ENCODE data around the gene MFNG.

MFNG gene

DNA sequence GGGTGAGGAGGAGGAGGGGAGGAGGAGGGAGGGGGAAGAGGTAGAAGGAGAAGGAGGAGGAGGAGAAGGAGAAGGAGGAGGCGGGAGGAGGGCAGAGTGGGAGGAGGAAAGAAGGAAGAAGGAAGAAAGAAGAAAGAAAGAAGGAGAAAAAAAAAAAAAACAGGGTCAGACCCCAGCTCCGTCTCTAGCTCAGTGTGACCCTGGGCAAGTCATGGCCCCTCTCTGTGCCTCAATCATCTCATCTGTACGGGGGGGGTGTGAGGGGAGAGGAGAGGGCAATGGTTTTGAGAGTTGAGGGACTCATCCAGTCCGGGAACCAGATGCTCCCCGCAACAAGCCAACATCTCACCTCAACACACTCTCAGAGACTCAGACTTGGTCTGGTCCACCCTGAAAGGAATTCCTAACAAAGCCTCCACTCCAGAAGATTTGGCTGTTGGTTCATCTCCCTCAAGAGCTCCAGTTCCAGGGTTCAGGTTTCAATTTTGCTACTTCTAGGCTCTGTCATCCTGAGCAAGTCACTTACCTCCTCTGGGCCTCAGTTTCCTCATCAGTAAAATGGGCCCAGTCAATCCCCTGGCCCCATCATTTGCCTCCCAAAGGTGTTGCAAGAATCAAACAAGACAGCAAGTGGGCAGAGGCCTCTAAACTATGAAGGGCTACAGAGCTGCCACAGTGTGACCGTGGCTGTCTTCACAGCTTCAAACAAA, 25.4 kb upstream of the MFNG start:
- no peak for DNase-seq

DNA sequence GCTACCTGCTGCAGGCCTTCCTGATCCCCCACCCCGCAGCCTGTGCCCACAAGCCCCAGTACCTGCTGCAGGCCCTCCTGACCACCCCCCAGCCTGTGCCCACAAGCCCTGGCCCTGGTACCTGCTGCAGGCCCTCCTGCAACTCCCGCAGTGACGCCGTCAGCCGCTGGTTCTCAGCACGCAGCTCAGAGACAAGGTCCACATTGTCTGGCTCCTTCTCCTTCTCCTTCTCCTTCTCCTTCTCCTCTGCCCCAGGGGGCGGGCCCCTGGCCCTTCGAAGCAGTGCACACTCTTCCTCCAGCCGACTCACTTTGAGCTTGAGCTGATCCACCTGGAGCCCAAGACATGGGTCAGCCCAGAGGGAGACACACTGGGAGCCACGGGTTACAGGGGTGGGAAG, 23.9 kb upstream of the MFNG start:
- DNase-seq, result no peak

DNA sequence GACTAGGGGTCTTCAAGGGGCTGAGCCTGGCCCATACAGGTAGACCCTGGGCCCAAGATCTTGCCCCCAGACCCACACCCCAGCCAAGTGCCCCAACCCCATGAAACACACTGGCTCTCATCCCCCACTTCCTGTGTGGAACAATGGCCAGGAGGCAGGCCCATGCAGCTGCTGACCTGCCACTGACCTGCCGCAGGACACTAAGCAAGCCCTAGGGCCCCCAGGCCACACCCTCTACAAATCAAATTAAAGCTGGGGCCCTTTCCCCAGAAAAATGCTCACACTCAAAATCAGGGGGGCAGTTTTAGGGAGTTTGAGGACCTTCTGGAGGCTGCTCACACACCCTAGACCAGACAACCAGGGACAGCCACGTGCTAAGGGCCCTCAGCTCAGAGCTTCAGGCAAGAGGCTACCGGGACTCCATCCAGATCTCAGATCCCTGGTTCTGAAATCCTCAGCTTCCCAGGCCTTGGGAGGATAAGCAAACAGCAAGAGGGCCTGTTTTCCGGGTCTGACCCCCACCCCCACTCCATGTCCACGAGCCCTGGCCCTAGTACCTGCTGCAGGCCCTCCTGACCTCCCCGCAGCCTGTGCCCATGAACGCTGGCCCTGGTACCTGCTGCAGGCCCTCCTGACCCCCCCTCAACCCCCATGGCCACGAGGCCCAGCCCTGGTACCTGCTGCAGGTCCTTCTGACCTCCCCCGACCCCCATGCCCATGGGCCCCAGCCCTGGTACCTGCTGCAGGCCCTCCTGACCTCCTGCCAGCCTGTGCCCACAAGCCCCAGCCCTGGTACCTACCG, 23.1 kb upstream of the MFNG start:
- no peak for DNase-seq

DNA sequence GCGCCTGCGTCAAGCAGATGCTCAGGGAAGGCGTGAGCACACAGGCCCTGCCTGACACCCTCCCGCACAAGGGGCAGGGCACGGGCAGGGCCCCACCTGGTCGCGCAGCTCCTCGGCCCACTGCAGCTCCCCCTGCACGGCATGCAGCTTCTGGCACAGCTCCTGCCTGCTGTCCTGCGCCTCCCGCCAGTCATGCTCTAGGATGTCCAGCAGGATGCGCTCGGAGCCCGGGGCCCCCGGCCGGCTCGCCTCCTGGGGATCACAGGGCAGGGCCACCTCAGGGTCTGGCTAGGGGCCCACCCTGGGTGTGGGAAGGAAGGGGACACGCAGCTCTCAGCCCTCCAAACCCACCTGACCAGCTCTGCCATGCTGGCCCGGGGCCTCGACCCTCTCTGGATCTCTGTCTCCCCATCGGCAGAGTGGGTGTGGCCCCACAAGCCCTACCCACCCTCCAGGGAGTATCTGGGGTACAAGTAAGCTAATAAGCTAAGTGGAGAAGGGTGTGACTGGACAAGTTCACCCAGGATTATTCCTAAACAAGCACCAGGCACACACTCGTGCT, 22.3 kb upstream of the MFNG start:
- no peak for DNase-seq

DNA sequence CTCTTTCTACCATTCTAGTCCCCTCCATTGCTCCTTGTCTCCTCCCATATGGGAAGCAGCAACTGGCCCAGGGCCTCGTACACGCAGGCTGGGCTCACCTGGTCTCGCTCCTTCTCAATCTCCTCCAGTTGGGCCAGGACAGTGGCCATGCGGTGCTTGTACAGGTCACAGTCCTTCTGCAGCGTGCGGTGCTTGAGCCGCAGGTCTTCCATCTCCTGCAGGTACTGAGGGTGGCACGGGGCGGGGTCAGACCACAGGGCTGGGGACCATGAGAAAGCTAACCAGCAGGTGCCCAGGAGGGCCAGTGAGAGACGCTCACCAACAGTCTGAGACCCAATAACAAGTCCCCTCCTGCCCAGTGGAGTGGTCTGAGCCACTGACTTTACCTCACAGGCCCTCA, 21.5 kb upstream of the MFNG start:
- no peak for DNase-seq

DNA sequence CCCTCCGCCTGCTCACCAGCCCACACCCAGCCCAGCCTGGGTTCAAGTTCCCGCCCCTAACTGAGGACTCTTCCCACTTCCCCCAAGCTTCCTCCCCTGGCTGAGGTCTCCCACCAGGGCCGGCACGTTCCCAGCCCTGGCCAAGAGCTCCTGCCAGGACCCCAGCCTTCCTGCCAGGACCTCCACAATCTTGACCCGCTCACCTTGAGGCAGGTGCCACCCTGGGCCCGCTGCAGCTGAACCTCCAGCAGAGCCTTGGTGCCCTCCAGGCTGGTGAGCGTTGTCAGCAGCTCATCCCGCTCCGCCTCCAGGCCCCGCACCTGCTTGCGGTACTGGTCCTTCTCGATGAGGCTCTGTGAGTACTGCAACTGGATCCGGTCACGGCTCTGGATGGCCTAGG, 19.8 kb upstream of the MFNG start:
- no peak for DNase-seq

DNA sequence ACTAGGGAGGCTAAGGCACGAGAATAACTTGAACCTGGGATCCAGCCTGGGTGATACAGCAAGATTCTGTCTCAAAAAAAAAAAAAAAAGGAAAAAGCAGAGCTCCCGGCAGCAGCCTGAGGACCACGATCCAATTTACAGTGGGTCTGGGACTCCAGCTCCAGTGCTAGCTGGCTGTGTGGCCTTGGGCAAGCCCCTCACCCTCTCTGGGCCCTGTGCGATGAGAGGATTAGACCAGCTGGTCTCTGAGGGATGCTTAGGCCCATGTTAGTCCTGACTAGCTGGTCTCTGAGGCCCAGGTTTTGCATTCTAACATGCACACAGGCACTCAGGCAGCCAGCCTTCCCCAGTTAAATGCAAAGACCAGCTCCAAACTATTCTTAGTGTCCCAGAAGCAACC, 19.4 kb upstream of the MFNG start:
- DNase-seq, result no peak

DNA sequence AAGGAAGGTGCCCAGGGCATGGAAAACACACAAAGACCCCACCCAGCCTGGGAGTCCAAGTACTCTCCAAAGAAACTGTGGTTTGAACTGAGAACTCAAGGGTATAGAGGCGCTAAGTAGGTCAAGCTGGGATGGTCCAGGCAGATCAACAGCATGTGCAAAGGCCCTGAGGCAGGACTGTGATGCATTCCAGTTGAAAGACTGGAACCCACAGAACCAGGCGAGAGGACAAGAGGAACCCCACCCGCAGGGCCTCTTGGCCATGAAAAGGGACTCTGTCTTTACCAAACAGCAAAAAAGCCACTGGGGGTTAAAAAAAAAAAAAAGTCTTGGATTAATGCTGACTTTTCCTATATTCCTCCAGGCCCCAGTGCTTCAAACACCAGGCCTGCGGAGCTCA, 18.8 kb upstream of the MFNG start:
- DNase-seq, result no peak

DNA sequence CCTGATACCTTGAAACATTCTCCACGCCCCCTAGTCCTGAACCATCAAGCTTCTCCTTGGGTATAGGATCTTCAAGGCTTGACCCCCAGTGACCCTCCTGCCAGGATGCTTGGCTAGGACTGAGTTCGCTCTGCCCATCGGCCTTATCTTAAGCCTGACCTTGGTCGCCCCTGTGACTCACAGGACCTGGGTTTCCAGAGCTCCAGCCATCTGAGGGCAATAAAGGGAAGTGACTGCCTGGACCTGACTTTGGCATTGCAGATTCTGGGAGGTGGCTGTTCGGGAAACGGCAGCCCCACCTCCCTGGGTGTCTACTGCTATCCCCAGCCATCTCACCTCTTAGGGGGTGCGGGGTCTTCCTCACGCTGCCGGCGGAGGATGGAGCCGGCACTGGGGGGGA, 17.7 kb upstream of the MFNG start:
- DNase-seq, result no peak

DNA sequence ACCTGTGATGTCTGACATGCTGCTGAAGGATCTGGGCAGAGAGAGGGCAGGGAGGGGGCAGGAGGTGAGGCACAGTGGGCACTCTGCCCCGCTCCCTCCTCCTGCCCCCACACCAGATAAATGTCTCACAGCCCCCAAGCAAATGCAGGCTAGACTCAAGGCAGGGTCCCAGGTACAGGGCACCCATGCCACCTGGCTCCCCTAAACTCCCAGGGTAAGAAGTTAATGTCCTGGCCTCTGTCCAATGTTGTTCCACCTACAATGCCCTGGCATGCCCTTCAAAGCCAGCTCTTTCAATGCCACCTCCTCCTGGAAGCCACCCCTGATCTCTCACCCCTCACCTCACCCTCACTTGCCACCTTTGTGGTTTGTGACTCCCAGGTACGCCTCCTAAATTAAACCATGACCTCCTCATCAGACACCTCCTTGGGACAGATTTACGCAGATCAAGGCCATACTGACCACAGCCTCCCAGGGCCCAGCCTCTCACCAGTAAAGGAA, 17.0 kb upstream of the MFNG start:
- DNase-seq, result no peak

DNA sequence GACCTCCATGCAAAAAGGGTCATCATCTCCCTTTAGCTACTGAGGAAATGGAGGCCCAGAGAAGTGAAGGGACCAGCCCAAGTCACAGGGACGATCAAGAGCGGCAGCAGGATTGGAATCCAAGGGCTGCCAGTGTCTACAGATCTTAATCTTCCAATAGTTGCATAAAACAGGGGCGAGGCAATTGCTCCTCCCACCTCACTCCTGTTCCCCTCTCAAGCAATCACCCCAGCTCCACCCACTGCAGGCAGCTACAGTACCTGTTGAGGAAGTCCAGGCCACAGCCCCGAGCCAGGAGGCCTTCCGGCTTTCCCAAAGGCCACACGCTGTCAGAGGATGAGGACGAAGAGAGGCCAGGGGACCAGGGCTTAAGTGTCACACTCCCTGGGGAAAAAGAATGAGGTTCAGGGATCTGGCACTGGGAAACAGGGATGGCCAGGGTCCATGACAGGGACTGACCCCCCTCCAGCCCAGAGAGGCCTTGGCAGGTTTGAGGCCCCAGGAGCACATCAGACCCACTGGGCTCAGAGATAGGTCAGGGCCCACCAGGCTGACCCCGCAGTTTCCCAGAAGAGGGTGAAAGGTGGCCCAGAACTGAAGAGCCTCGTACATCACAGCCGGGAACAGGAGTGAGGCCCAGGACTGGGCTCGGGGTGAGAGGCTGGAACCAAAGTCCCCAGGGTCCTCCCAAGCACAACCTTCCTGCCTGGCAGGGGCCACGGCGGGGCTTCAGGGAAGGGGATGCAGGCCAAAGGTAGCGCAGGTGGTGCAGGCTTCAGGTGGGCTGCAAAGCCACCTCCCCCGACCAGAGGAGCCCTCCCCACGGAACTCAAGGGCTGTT, 16.4 kb upstream of the MFNG start:
- DNase-seq, result no peak

DNA sequence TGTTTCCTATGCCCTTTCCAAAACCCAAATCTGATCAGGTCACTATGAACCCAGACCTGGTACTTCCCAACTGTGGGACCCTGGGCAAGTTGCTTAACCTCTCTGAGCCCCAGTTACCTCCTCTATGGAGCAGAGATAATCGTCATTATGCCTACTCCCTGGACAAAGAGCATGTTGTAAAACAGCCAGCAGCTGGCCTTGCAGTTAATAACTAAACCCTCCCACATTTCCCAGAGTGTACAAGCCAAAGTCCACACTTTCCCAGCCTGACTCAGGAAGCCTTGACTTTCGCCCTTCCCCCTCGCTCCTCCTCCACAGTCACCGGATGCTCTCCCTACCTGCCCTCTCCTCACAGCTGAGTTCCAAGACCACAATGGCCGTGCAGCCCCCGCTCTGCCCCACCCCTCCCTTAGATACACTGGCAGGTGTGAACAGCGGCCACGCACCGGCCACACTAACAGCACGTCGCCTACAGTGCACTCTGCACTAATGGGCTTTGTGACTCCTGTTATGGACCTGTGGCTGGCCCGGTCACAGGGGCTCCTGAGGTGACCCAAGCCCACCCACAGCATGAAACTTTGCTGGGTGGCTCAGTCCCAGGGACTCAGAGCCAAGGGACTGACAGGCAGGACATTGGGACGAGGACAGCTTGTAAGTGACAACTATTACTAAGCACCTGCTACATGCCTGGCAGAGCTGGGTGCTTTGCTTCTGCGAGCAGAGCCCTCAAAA, 15.6 kb upstream of the MFNG start:
- DNase-seq, result no peak

DNA sequence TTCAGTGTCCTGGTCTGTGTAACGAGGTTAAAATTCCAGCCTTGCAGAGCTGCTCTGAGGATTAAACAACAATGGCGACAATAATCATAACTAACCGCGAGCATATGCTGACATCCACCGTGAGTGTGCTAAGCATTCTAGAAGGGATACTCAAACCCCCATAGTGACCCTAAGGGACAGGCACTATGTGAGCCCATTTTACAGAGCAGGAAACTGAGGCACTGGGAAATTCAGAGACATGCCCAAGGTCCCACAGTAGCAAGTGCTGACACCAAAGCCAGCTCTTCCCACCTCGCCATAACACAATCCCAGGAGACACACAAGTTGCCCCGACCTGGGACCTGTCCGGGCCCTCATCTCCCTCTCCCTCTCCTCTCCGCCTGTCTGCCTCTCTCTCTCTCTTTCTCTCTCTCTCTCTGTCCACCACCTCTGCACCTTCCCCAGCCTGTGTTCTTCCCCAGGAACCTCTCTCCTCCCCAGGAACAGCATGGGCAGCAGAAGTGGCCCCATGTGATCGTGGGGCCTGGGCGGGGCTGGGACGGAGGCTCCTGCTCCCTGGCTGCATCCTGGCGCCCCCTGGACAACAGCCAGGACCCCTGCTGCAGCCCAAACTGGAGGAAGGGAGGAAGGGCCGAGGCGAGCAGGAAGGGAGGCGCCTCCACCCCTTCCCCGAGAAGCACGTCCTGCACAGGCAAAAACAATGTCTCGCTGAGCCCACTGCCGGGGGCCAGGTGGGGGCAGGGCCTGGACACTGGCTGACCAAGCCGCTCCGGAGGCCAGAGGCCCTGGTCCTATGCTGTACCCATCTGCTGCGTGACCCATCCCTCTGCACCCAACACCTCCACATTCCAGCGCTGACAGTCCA, 14.8 kb upstream of the MFNG start:
- DNase-seq, result no peak

DNA sequence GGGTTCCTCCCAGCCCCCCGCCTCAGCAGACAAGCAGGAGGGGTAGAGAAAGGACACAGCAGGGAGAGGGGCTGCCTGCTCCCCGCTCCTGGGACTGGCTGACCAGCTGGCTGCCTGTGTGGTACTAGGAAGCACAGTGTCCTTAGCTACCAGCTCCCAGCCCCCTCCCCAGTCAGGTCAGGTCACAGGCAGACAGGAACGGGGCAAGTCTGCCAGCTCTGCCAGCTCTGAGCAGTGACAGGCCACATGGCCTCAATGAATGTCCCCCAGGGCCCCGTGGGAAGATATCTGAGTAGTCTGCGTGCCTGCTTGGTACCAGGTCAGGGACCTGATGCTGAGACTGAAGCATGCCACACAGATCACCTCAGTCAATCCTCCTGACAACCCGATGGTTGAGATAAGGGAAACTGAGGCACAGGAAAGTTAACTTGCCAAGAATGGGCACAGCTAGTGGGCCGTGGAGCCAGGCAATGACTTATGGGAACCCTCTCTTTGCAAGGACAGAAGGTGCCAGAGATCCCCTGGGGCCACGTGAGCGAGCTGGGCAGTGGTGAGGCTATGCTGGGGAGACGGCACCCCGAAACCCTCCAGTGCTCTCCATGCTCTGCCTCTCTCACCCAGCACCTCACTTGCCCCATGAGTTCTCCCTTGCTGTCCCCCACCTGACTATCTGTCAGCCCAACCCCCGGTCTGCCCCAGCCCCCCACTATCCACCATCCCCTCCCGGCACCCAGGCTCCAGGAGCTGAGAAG, 13.8 kb upstream of the MFNG start:
- DNase-seq, result no peak

DNA sequence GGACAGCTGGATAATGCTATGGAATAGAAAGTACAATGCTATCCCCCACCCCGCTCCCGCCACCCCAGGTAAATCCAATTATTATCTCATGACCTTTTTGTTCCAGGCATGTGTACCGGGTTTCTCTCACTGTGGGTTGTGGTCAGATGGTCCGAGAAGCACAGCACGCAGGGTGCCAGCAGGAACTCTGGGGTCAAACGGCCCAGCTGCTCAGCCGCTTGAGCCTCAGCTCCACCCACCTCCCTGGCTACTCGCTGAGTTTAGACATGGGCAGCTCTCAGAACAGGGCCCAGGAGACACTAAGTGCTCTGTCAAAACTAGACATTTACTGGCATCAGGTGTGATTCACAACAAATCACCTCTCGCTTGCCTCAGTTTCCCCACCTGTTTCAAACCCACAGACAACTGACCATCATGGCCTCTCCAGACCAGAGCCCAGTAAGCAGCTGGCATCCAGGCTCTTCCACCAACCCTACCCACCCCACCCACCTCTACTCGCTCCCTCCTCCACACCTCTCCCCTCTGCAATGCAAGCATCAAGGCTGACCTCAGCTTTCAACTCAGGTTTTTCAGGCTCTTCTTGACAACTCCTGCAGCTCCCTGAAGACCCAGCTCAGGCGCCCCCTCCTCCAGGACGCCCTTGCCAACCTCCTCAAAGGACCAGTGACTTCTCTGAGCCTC, 13.0 kb upstream of the MFNG start:
- no peak for DNase-seq

DNA sequence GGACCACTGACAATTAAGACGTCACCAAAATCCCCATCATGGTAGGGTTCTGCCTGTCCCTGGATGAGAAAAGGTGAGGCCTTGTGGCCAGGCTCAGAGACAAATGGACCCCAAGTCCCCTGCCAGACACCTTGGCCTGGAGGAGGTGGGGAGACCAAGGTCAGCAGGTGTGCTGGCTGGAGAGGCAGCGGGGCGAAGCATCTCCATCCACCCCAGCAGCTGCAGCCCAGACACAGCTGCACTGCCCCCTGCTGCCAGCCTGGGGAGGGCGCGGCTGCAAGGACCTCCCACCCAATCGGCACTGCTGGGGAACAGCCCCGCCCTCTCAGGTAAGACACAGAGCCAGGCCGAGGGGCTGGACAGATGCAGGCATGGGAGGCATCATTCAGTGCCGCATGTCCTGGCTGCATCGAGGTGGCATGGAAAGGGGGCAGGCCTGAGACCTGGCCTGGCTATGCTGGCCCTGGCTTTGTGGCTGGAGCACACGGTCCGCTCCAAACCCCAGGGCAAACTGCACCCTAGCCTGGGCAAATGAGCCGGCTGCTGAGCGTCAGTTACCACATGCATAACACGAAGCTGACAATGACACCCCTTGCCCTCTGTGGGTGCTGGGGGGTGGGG, 12.2 kb upstream of the MFNG start:
- peak; percentile 44 for DNase-seq

DNA sequence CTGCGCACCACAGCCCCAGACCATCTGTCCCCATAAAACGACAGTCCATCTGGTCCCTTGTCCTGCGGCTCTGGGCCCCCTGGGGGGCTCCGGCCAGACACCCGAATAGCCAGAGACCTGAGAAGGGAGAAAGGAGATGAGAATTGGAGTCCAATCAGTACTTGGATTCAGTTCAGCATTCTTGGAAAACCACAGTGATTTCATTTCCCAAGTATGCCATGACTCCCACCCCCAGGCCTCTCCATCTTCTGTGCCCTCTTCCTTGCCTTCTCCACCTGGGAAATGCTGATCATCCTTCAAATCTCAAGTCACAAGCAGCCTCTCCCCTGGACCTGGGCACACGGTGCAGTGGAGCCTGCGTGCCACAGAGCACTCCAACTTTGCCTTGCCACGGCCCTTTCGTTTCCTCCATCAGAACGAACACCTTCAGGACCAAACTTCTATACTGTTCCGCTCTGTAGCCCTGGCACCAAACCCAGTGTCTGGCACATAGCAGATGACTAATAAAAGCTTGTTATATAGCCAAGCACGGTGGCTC, 10.9 kb upstream of the MFNG start:
- DNase-seq, result no peak

DNA sequence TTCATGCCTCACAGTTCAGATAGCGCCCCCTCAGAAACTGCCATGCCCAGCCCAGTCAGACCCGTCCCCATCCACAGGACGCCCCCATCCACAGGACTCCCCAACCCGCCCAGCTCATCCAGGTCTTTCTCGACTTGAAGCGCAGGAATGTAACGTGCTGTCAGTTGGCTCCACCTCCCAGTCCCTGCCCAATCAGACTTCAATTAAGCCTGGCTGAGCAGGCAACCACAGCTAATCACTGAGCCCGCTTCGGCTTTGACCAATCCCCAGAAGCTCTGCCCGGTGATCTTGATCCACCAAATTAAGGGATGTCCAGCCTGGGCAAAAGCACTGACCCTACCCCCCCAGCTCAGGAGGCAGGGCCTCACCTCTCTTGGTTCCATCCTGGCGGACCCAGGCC, 10.5 kb upstream of the MFNG start:
- DNase-seq, result no peak

DNA sequence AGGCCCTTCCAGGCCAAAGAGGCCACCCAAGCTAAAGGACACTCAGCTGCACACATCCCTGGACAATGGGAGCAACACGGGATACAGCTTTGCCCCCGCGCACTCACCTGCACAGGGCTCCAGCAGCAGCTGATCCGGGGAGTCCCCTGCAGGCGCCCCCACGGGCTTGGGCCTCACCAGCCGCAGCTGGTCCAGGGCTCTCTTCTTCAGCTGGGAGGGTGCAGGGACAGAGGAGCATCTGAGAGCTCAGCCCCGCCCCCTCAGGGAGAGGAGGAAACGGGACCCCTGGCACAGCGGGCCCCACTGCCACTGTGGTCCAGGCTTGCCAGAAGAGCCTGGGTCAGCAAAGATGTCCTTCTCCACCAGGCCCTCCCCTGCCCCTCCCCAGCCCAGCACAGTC, 7.8 kb upstream of the MFNG start:
- no peak for DNase-seq

Data from NCI-H2171 (cell line).